ENCODE data around the gene BRD2.

BRD2 gene

DNA sequence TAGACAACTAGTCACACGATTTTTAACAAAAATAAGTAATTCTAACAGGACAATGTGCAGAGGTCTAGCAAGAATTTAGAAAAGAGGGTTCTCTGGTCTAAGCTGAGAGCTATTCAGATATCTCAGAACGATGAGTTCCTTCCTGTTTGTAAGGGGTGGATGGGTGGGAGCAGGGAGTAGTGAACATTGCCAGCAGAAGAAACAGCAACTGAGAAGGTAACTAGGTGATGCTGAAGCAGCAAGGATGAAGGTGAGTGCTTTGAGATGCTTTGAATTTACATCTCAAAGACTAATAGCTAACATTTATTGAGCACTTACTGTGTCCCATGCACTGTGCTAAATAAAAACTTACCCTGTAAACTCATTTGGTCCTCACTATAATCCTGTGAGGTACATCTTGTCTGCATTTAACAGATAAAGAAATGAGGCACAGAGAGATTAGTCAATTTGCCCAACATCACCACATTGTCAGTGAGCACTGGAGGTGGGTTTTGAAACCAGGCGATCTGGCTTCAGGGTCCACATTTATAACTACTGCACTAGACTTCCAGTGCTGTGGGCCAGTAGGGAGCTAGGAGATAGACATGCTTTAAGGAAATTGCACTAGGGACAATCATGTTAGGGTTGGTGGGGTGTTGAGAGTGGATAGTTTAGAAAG lies 15.7 kb downstream of the BRD2 start:
- DNase-seq (ENCODE audit: low spot score), result no peak
- Histone ChIP-seq H4K91ac (ENCODE audit: low read depth, low read length, poor library complexity) (no peak overlapping the region), H3K18ac (ENCODE audit: low read length) (no peak overlapping the region), H3K4me3 (ENCODE audit: low read length in 2 of 2) (no peak overlapping the region), H2BK5ac (ENCODE audit: low read length) (no peak overlapping the region), H3K36me3 (replicated peaks in 1 of 2; ENCODE audit: control insufficient read depth in 2 of 2, insufficient read depth in 2 of 2, low read length in 2 of 2) (peaks cover 18 to 35% of the 10 kb centered on the region in 2 donors), H3K9ac (ENCODE audit: low read depth, low read length, poor library complexity) (no peak overlapping the region), H3K14ac (ENCODE audit: low read length) (no peak overlapping the region), H2BK15ac (ENCODE audit: low read length) (no peak overlapping the region), H3K23ac (ENCODE audit: low read depth, low read length, poor library complexity) (no peak overlapping the region), H2BK12ac (ENCODE audit: low read length) (no peak overlapping the region), H3K4me2 (ENCODE audit: insufficient read depth, low read length, poor library complexity, severe bottlenecking) (no peak overlapping the region), H3K4ac (ENCODE audit: low read length) (no peak overlapping the region), H4K8ac (ENCODE audit: low read depth, low read length) (no peak overlapping the region), H2AFZ (ENCODE audit: low read length) (no peak overlapping the region), H2BK120ac (ENCODE audit: low read depth, low read length) (no peak overlapping the region), H3K27me3 (ENCODE audit: control insufficient read depth in 3 of 3, insufficient read depth in 3 of 3, low read depth in 1 of 3, low read length in 3 of 3) (peaks cover 0 to 9% (median 0%) of the 10 kb centered on the region in 3 experiments), H3K27ac (replicated peaks; ENCODE audit: low read length) (no peak overlapping the region), H3K9me3 (replicated peaks in 1 of 2; ENCODE audit: control insufficient read depth in 2 of 2, insufficient read depth in 1 of 2, low read depth in 1 of 2, low read length in 2 of 2) (no peaks in the 10 kb centered on the region), H3K4me1 (ENCODE audit: control insufficient read depth in 2 of 2, insufficient read depth in 1 of 2, low read depth in 1 of 2, low read length in 2 of 2) (no peaks in the 10 kb centered on the region), H2AK5ac (ENCODE audit: low read depth, low read length) (no peak overlapping the region), H3K79me1 (ENCODE audit: low read depth, low read length) (peaks cover 8% of the 10 kb centered on the region)
- no CpG with 5 or more reads among the region's 3 CpGs for WGBS, 2 donors (ENCODE audit: extremely low coverage in 2 of 2, insufficient read length in 2 of 2, insufficient replicate concordance in 1 of 2)

DNA sequence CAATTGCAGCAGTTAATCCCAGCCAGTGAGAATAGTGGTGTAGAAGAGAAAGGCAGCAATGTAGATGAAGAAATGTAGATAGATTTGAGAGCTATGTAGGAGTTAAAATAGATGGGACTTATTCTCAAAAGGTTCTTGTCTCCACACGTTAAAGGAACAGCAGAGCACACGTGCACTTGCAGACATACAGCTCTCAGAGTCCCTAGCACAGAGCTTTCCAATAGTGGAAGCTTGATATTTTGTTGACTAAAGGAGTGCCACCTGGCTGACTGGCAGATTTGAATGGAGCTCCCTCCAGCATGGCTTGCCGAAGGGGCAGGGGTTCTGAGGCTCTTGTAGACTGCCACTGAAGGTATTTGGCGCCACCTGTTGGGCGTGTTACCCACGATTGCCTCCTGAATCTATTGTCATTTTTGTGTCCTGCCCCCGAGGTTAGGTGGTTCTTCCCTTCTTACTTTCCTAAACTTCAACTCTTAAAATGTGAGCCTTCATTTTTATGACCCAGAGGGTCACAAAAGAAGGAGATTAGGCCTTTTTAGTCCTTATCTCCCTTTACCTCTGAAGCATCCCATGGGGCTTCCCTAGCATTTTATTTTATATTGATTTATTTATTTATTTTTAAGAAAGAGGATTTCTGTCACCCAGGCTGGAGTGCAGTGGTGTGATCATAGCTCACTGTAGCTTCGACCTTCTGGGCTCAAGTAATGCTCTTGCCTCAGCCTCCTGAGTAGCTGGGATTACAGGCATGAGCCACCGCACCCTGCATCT lies 16.4 kb downstream of the BRD2 start:
- no peak overlapping the region for H2AK5ac ChIP-seq (ENCODE audit: low read depth, low read length)
- H4K8ac ChIP-seq (ENCODE audit: low read depth, low read length), result no peak overlapping the region
- no peak overlapping the region for H3K23ac ChIP-seq (ENCODE audit: low read depth, low read length, poor library complexity)
- no peak overlapping the region for H3K4ac ChIP-seq (ENCODE audit: low read length)
- peaks cover 13 to 27% of the 10 kb centered on the region in 2 donors for H3K36me3 ChIP-seq (replicated peaks in 1 of 2; ENCODE audit: control insufficient read depth in 2 of 2, insufficient read depth in 2 of 2, low read length in 2 of 2)
- H2BK12ac ChIP-seq (ENCODE audit: low read length), result no peak overlapping the region
- H3K27me3 ChIP-seq (ENCODE audit: control insufficient read depth in 3 of 3, insufficient read depth in 3 of 3, low read depth in 1 of 3, low read length in 3 of 3), result peaks cover 0 to 9% (median 0%) of the 10 kb centered on the region in 3 experiments
- H3K79me1 ChIP-seq (ENCODE audit: low read depth, low read length), result peaks cover 6% of the 10 kb centered on the region
- no peak overlapping the region for H3K14ac ChIP-seq (ENCODE audit: low read length)
- no peak overlapping the region for H2BK15ac ChIP-seq (ENCODE audit: low read length)
- no peak overlapping the region for H2BK120ac ChIP-seq (ENCODE audit: low read depth, low read length)
- no peak overlapping the region for H2BK5ac ChIP-seq (ENCODE audit: low read length)
- H3K9ac ChIP-seq (ENCODE audit: low read depth, low read length, poor library complexity), result no peak overlapping the region
- H3K27ac ChIP-seq (replicated peaks; ENCODE audit: low read length), result no peak overlapping the region
- no peak overlapping the region for H3K18ac ChIP-seq (ENCODE audit: low read length)
- H3K4me3 ChIP-seq (ENCODE audit: low read length in 2 of 2), result no peak overlapping the region
- no peaks in the 10 kb centered on the region for H3K9me3 ChIP-seq (replicated peaks in 1 of 2; ENCODE audit: control insufficient read depth in 2 of 2, insufficient read depth in 1 of 2, low read depth in 1 of 2, low read length in 2 of 2)
- peak; percentile 84 for DNase-seq (ENCODE audit: low spot score)
- H3K4me2 ChIP-seq (ENCODE audit: insufficient read depth, low read length, poor library complexity, severe bottlenecking), result no peak overlapping the region
- no peak overlapping the region for H2AFZ ChIP-seq (ENCODE audit: low read length)
- no peak overlapping the region for H4K91ac ChIP-seq (ENCODE audit: low read depth, low read length, poor library complexity)
- no peaks in the 10 kb centered on the region for H3K4me1 ChIP-seq (ENCODE audit: control insufficient read depth in 2 of 2, insufficient read depth in 1 of 2, low read depth in 1 of 2, low read length in 2 of 2)
- WGBS, 2 donors (ENCODE audit: extremely low coverage in 2 of 2, insufficient read length in 2 of 2, insufficient replicate concordance in 1 of 2), result no CpG with 5 or more reads among the region's 9 CpGs

DNA sequence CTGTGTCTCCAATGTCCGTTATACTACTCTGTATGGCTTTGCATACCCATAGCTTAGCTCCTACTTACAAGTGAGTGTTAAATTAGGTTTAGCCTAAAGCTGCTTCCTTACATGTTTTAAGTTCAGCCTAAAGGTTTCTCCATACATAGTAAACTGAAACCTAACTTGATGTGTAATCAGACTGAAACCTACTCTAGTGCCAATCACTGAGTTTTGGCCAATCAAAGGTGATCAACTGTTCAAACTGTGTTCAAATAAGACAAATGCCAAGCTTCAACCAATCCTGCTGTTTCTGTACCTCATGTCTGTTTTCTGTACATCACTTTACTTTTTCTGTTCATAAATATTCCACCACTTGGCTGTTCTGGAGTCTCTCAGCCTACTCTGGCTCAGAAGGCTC lies 21.0 kb downstream of the BRD2 start:
- Histone ChIP-seq H3K18ac (ENCODE audit: low read length) (no peak overlapping the region), H3K4me2 (ENCODE audit: insufficient read depth, low read length, poor library complexity, severe bottlenecking) (no peak overlapping the region), H2BK5ac (ENCODE audit: low read length) (no peak overlapping the region), H3K27ac (replicated peaks; ENCODE audit: low read length) (no peak overlapping the region), H4K8ac (ENCODE audit: low read depth, low read length) (no peak overlapping the region), H2AFZ (ENCODE audit: low read length) (no peak overlapping the region), H3K14ac (ENCODE audit: low read length) (no peak overlapping the region), H2AK5ac (ENCODE audit: low read depth, low read length) (no peak overlapping the region), H3K23ac (ENCODE audit: low read depth, low read length, poor library complexity) (no peak overlapping the region), H2BK12ac (ENCODE audit: low read length) (no peak overlapping the region), H3K36me3 (replicated peaks in 1 of 2; ENCODE audit: control insufficient read depth in 2 of 2, insufficient read depth in 2 of 2, low read length in 2 of 2) (no peaks in the 10 kb centered on the region), H3K4ac (ENCODE audit: low read length) (no peak overlapping the region), H2BK15ac (ENCODE audit: low read length) (no peak overlapping the region), H3K27me3 (ENCODE audit: control insufficient read depth in 3 of 3, insufficient read depth in 3 of 3, low read depth in 1 of 3, low read length in 3 of 3) (peaks cover 0 to 9% (median 0%) of the 10 kb centered on the region in 3 experiments), H4K91ac (ENCODE audit: low read depth, low read length, poor library complexity) (no peak overlapping the region), H3K4me1 (ENCODE audit: control insufficient read depth in 2 of 2, insufficient read depth in 1 of 2, low read depth in 1 of 2, low read length in 2 of 2) (no peaks in the 10 kb centered on the region), H3K4me3 (ENCODE audit: low read length in 2 of 2) (no peak overlapping the region), H3K9ac (ENCODE audit: low read depth, low read length, poor library complexity) (no peak overlapping the region), H3K79me1 (ENCODE audit: low read depth, low read length) (no peaks in the 10 kb centered on the region), H2BK120ac (ENCODE audit: low read depth, low read length) (no peak overlapping the region), H3K9me3 (replicated peaks in 1 of 2; ENCODE audit: control insufficient read depth in 2 of 2, insufficient read depth in 1 of 2, low read depth in 1 of 2, low read length in 2 of 2) (no peaks in the 10 kb centered on the region)
- DNase-seq (ENCODE audit: low spot score), result no peak
- whole genome bisulfite sequencing, 2 donors (ENCODE audit: extremely low coverage in 2 of 2, insufficient read length in 2 of 2, insufficient replicate concordance in 1 of 2), result no CpG with 5 or more reads among the region's 1 CpG

DNA sequence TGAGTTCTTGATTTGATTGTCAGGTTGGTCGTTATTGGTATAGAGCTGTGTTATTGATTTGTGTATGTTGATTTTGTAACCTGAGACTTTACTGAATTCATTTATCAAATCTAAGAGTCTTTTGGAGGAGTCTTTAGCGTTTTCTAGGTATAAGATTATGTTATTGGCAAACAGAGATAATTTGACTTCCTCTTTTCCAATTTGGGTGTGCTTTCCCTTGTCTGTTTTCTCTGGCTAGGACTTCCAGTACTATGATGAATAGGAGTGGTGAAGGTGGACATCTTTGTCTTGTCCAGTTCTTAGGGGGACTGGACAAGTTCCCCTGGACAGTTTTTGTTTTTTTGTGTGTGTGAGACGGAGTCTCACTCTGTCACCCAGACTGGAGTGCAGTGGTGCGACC lies 23.6 kb downstream of the BRD2 start:
- Histone ChIP-seq H3K9ac (ENCODE audit: low read depth, low read length, poor library complexity) (no peak overlapping the region), H3K4me2 (ENCODE audit: insufficient read depth, low read length, poor library complexity, severe bottlenecking) (no peak overlapping the region), H3K23ac (ENCODE audit: low read depth, low read length, poor library complexity) (no peak overlapping the region), H3K27ac (replicated peaks; ENCODE audit: low read length) (no peak overlapping the region), H4K91ac (ENCODE audit: low read depth, low read length, poor library complexity) (no peak overlapping the region), H3K4me1 (ENCODE audit: control insufficient read depth in 2 of 2, insufficient read depth in 1 of 2, low read depth in 1 of 2, low read length in 2 of 2) (no peaks in the 10 kb centered on the region), H4K8ac (ENCODE audit: low read depth, low read length) (no peak overlapping the region), H3K4me3 (ENCODE audit: low read length in 2 of 2) (no peak overlapping the region), H2BK5ac (ENCODE audit: low read length) (no peak overlapping the region), H3K9me3 (replicated peaks in 1 of 2; ENCODE audit: control insufficient read depth in 2 of 2, insufficient read depth in 1 of 2, low read depth in 1 of 2, low read length in 2 of 2) (no peaks in the 10 kb centered on the region), H2BK120ac (ENCODE audit: low read depth, low read length) (no peak overlapping the region), H3K36me3 (replicated peaks in 1 of 2; ENCODE audit: control insufficient read depth in 2 of 2, insufficient read depth in 2 of 2, low read length in 2 of 2) (no peaks in the 10 kb centered on the region), H2BK15ac (ENCODE audit: low read length) (no peak overlapping the region), H2AK5ac (ENCODE audit: low read depth, low read length) (no peak overlapping the region), H3K27me3 (ENCODE audit: control insufficient read depth in 3 of 3, insufficient read depth in 3 of 3, low read depth in 1 of 3, low read length in 3 of 3) (peaks cover 0 to 17% (median 0%) of the 10 kb centered on the region in 3 experiments), H3K14ac (ENCODE audit: low read length) (no peak overlapping the region), H3K18ac (ENCODE audit: low read length) (no peak overlapping the region), H2AFZ (ENCODE audit: low read length) (no peak overlapping the region), H3K79me1 (ENCODE audit: low read depth, low read length) (no peaks in the 10 kb centered on the region), H2BK12ac (ENCODE audit: low read length) (no peak overlapping the region), H3K4ac (ENCODE audit: low read length) (no peak overlapping the region)
- no CpG with 5 or more reads among the region's 4 CpGs for WGBS, 2 donors (ENCODE audit: extremely low coverage in 2 of 2, insufficient read length in 2 of 2, insufficient replicate concordance in 1 of 2)
- no peak for DNase-seq (ENCODE audit: low spot score)

Data from neuronal stem cell (in vitro differentiated cells).